OCI-LY1 (cell line): ENCODE measurements around the gene ZNF763.

Experiments
- H2AFZ ChIP-seq: fragments of 200-600 bp; sonication (generic), shearing (Covaris generic); 2 replicates; pipeline ENCODE4 v1.6.0; 2014; ENCODE audit warnings: antibody characterized with exemption, mild to moderate bottlenecking, low read length
- H3F3A ChIP-seq: fragments of 200-600 bp; sonication (generic), shearing (Covaris generic); 2 replicates; pipeline ENCODE4 v1.6.0; 2014; ENCODE audit warnings: mild to moderate bottlenecking, antibody characterized with exemption, low read length, moderate library complexity; ENCODE audit not compliant: insufficient read depth
- H3K27ac ChIP-seq: fragments of 200-600 bp; sonication (generic); 2 replicates; pipeline ENCODE4 v1.5.1; 2014; ENCODE audit warnings: low read length, mixed run types, mild to moderate bottlenecking, low read depth; ENCODE audit not compliant: poor library complexity, severe bottlenecking
- H3K27me3 ChIP-seq: fragments of 200-600 bp; sonication (generic); 2 replicates; pipeline ENCODE4 v1.6.0; 2014; ENCODE audit warnings: antibody characterized with exemption, mild to moderate bottlenecking, low read length, moderate library complexity; ENCODE audit not compliant: insufficient read depth
- H3K36me3 ChIP-seq: fragments of 200-600 bp; sonication (generic); 2 replicates; pipeline ENCODE4 v1.6.1; 2014; ENCODE audit warnings: mild to moderate bottlenecking, antibody characterized with exemption, low read length, moderate library complexity, mixed read lengths; ENCODE audit not compliant: insufficient read depth
- H3K4me1 ChIP-seq: fragments of 200-600 bp; sonication (generic); 2 replicates; pipeline ENCODE4 v1.5.1; 2014; ENCODE audit warnings: mild to moderate bottlenecking, low read length, moderate library complexity; ENCODE audit not compliant: insufficient read depth, severe bottlenecking
- H3K4me2 ChIP-seq: fragments of 200-600 bp; sonication (generic), shearing (Covaris generic); 2 replicates; pipeline ENCODE4 v1.6.1; 2014; ENCODE audit warnings: low read length
- H3K4me3 ChIP-seq: fragments of 200-600 bp; sonication (generic); 2 replicates; pipeline ENCODE4 v1.5.1; 2014; ENCODE audit warnings: low read length, low read depth, mild to moderate bottlenecking, mixed read lengths; ENCODE audit not compliant: poor library complexity, severe bottlenecking
- H3K79me2 ChIP-seq: fragments of 200-600 bp; shearing (Covaris generic); 2 replicates; pipeline ENCODE4 v1.6.1; 2016; ENCODE audit warnings: mixed run types, low read length, mixed read lengths; ENCODE audit not compliant: insufficient read depth
- H3K9ac ChIP-seq: fragments of 200-600 bp; sonication (generic), shearing (Covaris generic); 2 replicates; pipeline ENCODE4 v1.6.1; 2014; ENCODE audit warnings: mild to moderate bottlenecking, low read length, mixed read lengths
- H3K9me2 ChIP-seq: fragments of 200-600 bp; sonication (generic), shearing (Covaris generic); 2 replicates; pipeline ENCODE4 v1.6.1; 2014; ENCODE audit warnings: low read depth, mild to moderate bottlenecking, low read length, mixed read lengths
- H3K9me3 ChIP-seq: fragments of 200-600 bp; shearing (Covaris generic); 2 replicates; pipeline ENCODE4 v1.6.1; 2014; ENCODE audit warnings: low read length, mixed read lengths
- H4K20me1 ChIP-seq: fragments of 200-600 bp; sonication (generic), shearing (Covaris generic); 2 replicates; pipeline ENCODE4 v1.6.0; 2016; ENCODE audit warnings: mild to moderate bottlenecking, low read length; ENCODE audit not compliant: insufficient read depth
- EZH2 ChIP-seq: fragments of 200-600 bp; sonication (generic), shearing (Covaris generic); IDR thresholded peaks from 2 replicates; pipeline ENCODE4 v1.8.0; 2017; ENCODE audit warnings: borderline replicate concordance, mixed run types, mild to moderate bottlenecking, antibody characterized with exemption, low read length, moderate library complexity, mixed read lengths
- TF ChIP-seq, protein P1 (sequence below): fragments of 200-600 bp; sonication (generic), shearing (Covaris generic); IDR thresholded peaks from 2 replicates; pipeline ENCODE4 v1.5.1; 2017; ENCODE audit warnings: mild to moderate bottlenecking, antibody characterized with exemption, low read length, moderate library complexity, mixed read lengths

The ZNF763 gene

DNA sequence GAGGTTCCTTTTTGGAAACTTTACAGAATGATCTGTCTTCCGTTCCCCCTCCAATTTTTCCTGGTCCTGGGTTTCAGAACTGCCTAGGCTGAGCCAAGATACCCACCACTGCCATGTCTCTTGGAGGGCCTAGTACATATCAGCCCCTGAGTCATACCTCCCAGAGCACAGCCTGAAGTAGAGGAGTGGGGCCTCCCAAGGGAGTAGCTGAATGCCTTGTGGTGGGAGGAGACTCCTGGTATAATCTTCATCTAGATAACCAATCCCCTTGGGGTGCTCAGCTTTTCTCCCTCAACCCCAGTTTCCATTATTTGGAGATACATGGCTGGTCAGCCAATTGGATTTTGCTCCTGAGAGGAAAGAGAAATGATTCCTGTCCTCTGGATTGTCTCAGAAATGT lies 30.3 kb downstream of the ZNF763 start:
- Histone ChIP-seq H3K27me3 (no peaks in the 10 kb centered on the region), H3K4me2 (no peak overlapping the region), H4K20me1 (no peaks in the 10 kb centered on the region), H3K27ac (no peak overlapping the region), H3K9me2 (no peaks in the 10 kb centered on the region), H2AFZ (no peak overlapping the region), H3K36me3 (peaks cover 78% of the 10 kb centered on the region), H3K4me1 (no peaks in the 10 kb centered on the region), H3K79me2 (peaks cover 24% of the 10 kb centered on the region), H3F3A (no peaks in the 10 kb centered on the region), H3K9me3 (peaks cover 24% of the 10 kb centered on the region), H3K9ac (no peak overlapping the region), H3K4me3 (no peak overlapping the region)
- no peak for TF ChIP-seq EZH2
- TF ChIP-seq, protein P1, sequence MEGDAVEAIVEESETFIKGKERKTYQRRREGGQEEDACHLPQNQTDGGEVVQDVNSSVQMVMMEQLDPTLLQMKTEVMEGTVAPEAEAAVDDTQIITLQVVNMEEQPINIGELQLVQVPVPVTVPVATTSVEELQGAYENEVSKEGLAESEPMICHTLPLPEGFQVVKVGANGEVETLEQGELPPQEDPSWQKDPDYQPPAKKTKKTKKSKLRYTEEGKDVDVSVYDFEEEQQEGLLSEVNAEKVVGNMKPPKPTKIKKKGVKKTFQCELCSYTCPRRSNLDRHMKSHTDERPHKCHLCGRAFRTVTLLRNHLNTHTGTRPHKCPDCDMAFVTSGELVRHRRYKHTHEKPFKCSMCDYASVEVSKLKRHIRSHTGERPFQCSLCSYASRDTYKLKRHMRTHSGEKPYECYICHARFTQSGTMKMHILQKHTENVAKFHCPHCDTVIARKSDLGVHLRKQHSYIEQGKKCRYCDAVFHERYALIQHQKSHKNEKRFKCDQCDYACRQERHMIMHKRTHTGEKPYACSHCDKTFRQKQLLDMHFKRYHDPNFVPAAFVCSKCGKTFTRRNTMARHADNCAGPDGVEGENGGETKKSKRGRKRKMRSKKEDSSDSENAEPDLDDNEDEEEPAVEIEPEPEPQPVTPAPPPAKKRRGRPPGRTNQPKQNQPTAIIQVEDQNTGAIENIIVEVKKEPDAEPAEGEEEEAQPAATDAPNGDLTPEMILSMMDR = no peak

DNA sequence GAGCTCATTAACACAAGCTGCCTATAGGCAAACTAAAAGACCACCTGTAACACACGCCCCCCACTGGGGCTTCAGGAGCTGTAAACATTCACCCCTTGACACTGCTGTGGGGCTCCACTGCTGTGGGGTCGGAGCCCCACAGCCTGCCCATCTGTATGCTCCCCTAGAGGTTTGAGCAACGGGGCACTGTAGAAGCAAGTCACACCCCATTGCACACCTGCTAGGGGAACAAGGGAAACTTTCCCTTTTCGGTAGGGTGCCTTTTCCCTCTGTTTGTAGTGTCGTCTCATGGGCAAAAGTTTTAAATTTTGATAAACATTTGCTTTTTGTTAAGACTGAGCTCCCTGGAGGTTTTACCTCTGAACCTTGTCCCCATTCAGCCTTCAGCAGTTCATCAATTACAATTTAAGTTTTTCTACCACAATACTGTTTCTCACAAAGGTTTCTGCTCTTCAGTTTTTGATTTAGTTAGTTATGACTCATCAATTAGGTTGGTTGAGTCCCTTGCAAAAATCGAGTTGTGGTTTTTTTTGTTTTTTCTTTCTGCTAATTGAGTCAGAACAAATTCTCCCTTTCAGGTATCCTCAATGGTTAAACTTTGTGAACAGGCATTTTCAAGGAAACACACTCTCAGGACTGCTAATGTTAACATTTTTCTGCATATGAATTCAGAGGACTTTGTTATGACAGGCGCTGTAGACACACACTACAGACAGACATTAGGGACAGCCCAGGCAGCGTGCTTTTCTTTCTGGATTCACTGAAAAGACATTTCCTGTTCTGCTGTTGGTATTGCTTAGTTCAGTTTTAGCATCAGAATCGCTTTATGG lies 35.5 kb downstream of the ZNF763 start:
- Histone ChIP-seq H3K9me3 (peaks cover 19% of the 10 kb centered on the region; the same call in 1 of the 2 replicates), H3K4me2 (no peak overlapping the region), H3F3A (no peaks in the 10 kb centered on the region), H2AFZ (no peak overlapping the region), H3K36me3 (peaks cover 74% of the 10 kb centered on the region), H3K9me2 (no peaks in the 10 kb centered on the region), H3K27me3 (no peaks in the 10 kb centered on the region), H3K27ac (no peak overlapping the region), H3K9ac (no peak overlapping the region), H3K79me2 (peaks cover under 1% of the 10 kb centered on the region; the same call in 1 of the 2 replicates), H3K4me3 (no peak overlapping the region), H3K4me1 (no peaks in the 10 kb centered on the region), H4K20me1 (no peaks in the 10 kb centered on the region)
- no peak for TF ChIP-seq EZH2
- TF ChIP-seq, protein P1 = no peak

DNA sequence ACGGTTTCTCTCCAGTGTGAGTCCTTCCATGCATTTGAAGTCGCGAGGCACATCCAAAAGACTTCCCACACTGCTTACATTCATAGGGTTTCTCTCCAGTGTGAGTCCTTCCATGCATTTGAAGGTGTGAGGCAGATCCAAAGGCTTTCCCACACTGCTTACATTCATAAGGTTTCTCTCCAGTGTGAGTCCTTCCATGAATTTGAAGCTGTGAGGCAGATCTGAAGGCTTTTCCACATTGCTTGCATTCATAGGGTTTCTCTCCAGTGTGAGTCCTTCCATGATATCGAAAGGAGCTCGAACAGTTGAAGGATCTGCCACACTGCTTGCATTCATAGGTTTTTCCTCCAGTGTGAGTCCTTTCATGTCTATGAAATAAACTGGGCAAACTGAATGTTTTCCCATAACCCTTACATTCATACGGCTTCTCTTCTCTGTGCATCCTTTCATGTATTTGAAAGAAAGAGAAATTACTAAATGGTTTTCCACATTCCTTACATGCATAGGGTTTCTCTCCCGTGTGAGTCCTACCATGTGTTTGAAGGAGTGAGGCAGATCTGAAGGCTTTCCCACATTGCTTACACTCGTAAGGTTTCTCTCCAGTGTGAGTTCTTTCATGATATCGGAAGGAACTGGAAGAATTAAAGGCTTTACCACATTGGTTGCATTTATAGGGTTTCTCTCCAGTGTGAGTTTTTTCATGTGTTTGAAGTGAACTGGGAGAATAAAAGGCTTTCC lies 50.3 kb downstream of the ZNF763 start:
- Histone ChIP-seq H2AFZ (no peak overlapping the region), H3K4me2 (no peak overlapping the region), H3F3A (no peaks in the 10 kb centered on the region), H3K9me3 (peaks cover 52% of the 10 kb centered on the region), H3K36me3 (peaks cover 66% of the 10 kb centered on the region), H3K4me1 (no peaks in the 10 kb centered on the region), H3K9me2 (no peaks in the 10 kb centered on the region), H3K27ac (no peak overlapping the region), H4K20me1 (no peaks in the 10 kb centered on the region), H3K4me3 (no peak overlapping the region), H3K27me3 (no peaks in the 10 kb centered on the region), H3K9ac (no peak overlapping the region), H3K79me2 (no peaks in the 10 kb centered on the region)
- TF ChIP-seq EZH2 = no peak
- TF ChIP-seq, protein P1 = no peak
